ENCODE measurements around the gene LRRC25. TPM values are rescaled to one million over a fixed set of nuclear protein-coding genes. Genes with fewer than 3 reads are reported as not detected.

The LRRC25 gene
- total and polyA plus RNA-seq, 2 of the 4 experiments (the other 2 are of a cell fraction) = 0.03 TPM; not detected in 1

DNA sequence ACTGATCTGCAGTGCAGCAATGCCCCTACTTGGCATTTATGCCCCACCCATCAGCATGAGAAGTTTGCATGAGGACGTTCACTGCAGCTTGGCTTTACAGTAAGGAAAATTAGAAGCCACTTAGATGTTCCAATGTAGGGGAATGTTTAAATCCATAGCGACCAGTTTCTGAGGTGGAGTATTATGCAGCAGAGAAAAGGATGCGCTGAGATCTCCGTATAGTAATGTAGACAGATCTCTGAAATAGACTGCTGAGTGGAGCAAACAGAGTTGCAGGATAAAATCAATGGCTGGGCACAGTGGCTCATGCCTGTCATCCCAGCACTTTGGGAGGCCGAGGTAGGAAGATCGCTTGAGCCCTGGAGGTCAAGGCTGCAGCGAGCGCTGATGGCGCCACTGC is 46.9 kb downstream of the LRRC25 start:
- H2BK20ac ChIP-seq (ENCODE audit: low read depth, low read length) = peak overlapping the region; percentile 45; the same call in 1 of the 2 replicates
- H4K5ac ChIP-seq (ENCODE audit: low read depth, low read length) = no peak overlapping the region
- H3K4me3 ChIP-seq (ENCODE audit: insufficient read depth, low read depth, low read length) = no peak overlapping the region
- H4K20me1 ChIP-seq (ENCODE audit: insufficient read depth, low read length) = no peaks in the 10 kb centered on the region
- 94% methylated on average over 6 of the region's 9 CpGs; no CpG with 5 or more reads in 1 of the 2 experiments for WGBS, 2 experiments (ENCODE audit: extremely low coverage in 2 of 2, insufficient read length in 1 of 2)
- no peak overlapping the region for H3K18ac ChIP-seq (ENCODE audit: low read depth, low read length)
- no peak overlapping the region for H3K23ac ChIP-seq (ENCODE audit: low read depth, low read length)
- no TSS peak for BruUV-seq (replicated peaks)
- no peak overlapping the region; the same call in 2 of the 3 replicates for H2BK15ac ChIP-seq (ENCODE audit: low read depth, low read length)
- no peak overlapping the region for H3K14ac ChIP-seq (replicated peaks; ENCODE audit: low read depth, low read length)
- ATAC-seq (ENCODE audit: low read depth) = no peak
- H3K56ac ChIP-seq (ENCODE audit: extremely low read depth, insufficient read depth, low read length) = no peak overlapping the region
- H2AFZ ChIP-seq (replicated peaks; ENCODE audit: low read length, poor library complexity) = no peak overlapping the region
- TF ChIP-seq POLR2A (IDR thresholded peaks at IDR 0.05; ENCODE audit: low read depth, low read length) = no peak
- TF ChIP-seq RCOR1 (IDR thresholded peaks at IDR 0.05; ENCODE audit: insufficient replicate concordance, low read length) = no peak
- TF ChIP-seq MAFK (IDR thresholded peaks at IDR 0.05; ENCODE audit: low read depth, low read length) = no peak
- no peak for DNase-seq
- H3K27ac ChIP-seq (ENCODE audit: insufficient read depth, low read length) = no peak overlapping the region
- H3K4me2 ChIP-seq (ENCODE audit: low read depth, low read length) = no peak overlapping the region
- no peak overlapping the region for H4K8ac ChIP-seq (ENCODE audit: low read depth in 2 of 2, low read length in 2 of 2)
- no peaks in the 10 kb centered on the region; the same call in 1 of the 2 replicates for H3K4me1 ChIP-seq (ENCODE audit: control insufficient read depth, insufficient read depth, low read length)
- no peaks in the 10 kb centered on the region for H3K27me3 ChIP-seq (ENCODE audit: control insufficient read depth, insufficient read depth, low read length)
- in situ Hi-C loops (cut with MboI; ENCODE audit: low sequenced_read_pairs) = loop anchor here (5.0 kb wide), 1 partner anchor 57 kb away; no protein-coding TSS in a partner anchor
- H3K4ac ChIP-seq (ENCODE audit: low read depth, low read length) = no peak overlapping the region
- no peak overlapping the region for H2BK5ac ChIP-seq (ENCODE audit: low read depth, low read length, poor library complexity, severe bottlenecking)
- no peak overlapping the region for H2BK120ac ChIP-seq (ENCODE audit: low read depth, low read length)
- H3K79me1 ChIP-seq (ENCODE audit: low read depth in 1 of 2, low read length in 2 of 2) = peaks cover 0 to 4% of the 10 kb centered on the region in 2 experiments; a peak in 1 of 4 replicates
- intact Hi-C loops (cut with micrococcal nuclease) = no loop called here
- no peak overlapping the region for H2AK9ac ChIP-seq (replicated peaks; ENCODE audit: low read depth, low read length, poor library complexity)
- dilution Hi-C loops (cut with HindIII; ENCODE audit: low sequenced_read_pairs, unreplicated experiment) = no loop called here
- CTCF ChIA-PET = interaction anchor here (3.2 kb wide), 1 partner anchor 60 kb away, joined by 16 read pairs; no protein-coding TSS in a partner anchor
- no peak overlapping the region for H3K9ac ChIP-seq (ENCODE audit: low read depth, low read length)
- H3K36me3 ChIP-seq (ENCODE audit: control insufficient read depth, insufficient read depth, low read length) = peaks cover 7% of the 10 kb centered on the region; the same call in 1 of the 2 replicates
- peaks cover 3% of the 10 kb centered on the region; the same call in 1 of the 2 replicates for H3K9me1 ChIP-seq (ENCODE audit: insufficient read depth, low read length)
- H4K91ac ChIP-seq (ENCODE audit: insufficient read depth, low read depth, low read length) = no peak overlapping the region
- H3K9me3 ChIP-seq (ENCODE audit: control insufficient read depth, insufficient read depth, low read length) = no peaks in the 10 kb centered on the region
- POLR2A ChIA-PET (ENCODE audit: unreplicated experiment) = no interaction called here
- no peak overlapping the region for H2AK5ac ChIP-seq (ENCODE audit: low read depth, low read length)
